H9 (cell line): ENCODE data around the gene NAPG. TPM values are rescaled to one million over a fixed set of nuclear protein-coding genes. Genes with fewer than 3 reads are reported as not detected.

Source experiments
- DNase-seq: peaks from one replicate; pipeline ENCODE4 v3.0.0-alpha.2; 2017
- H2AFZ ChIP-seq: one replicate; pipeline ENCODE4 v1.6.1; 2013; ENCODE audit warnings: mild to moderate bottlenecking, low read length, control low read depth, moderate library complexity
- H2AK5ac ChIP-seq: 2 replicates; pipeline ENCODE4 v1.6.1; 2013; ENCODE audit warnings: low read length, control low read depth, mixed read lengths; ENCODE audit not compliant: insufficient read length
- H2BK120ac ChIP-seq: one replicate; pipeline ENCODE4 v1.6.1; 2013; ENCODE audit warnings: low read depth, mild to moderate bottlenecking, low read length, control low read depth, inconsistent platforms; ENCODE audit not compliant: poor library complexity, severe bottlenecking
- H2BK12ac ChIP-seq: 2 replicates; pipeline ENCODE4 v1.6.1; 2013; ENCODE audit warnings: low read length, control low read depth, mixed read lengths, low read depth; ENCODE audit not compliant: insufficient read length
- H2BK15ac ChIP-seq: 2 replicates; pipeline ENCODE4 v1.6.1; 2013; ENCODE audit warnings: low read depth, low read length, control low read depth
- H2BK20ac ChIP-seq: one replicate; pipeline ENCODE4 v1.6.1; 2013; ENCODE audit warnings: low read depth, mild to moderate bottlenecking, low read length, control low read depth, inconsistent platforms; ENCODE audit not compliant: poor library complexity, severe bottlenecking
- H2BK5ac ChIP-seq: 2 replicates; pipeline ENCODE4 v1.6.1; 2013; ENCODE audit warnings: low read length, control low read depth, mixed read lengths; ENCODE audit not compliant: insufficient read length
- H3K14ac ChIP-seq: 2 replicates; pipeline ENCODE4 v1.6.1; 2013; ENCODE audit warnings: low read length, control low read depth; ENCODE audit not compliant: insufficient read depth
- H3K18ac ChIP-seq: 2 replicates; pipeline ENCODE4 v1.6.1; 2013; ENCODE audit warnings: low read depth, mild to moderate bottlenecking, mixed read lengths, low read length, control low read depth; ENCODE audit not compliant: insufficient read length
- H3K23ac ChIP-seq: 2 replicates; pipeline ENCODE4 v1.6.1; 2013; ENCODE audit warnings: low read length, control low read depth, mixed read lengths, low read depth; ENCODE audit not compliant: insufficient read length
- H3K23me2 ChIP-seq: 2 replicates; pipeline ENCODE4 v1.6.1; 2013; ENCODE audit warnings: low read depth, mild to moderate bottlenecking, mixed read lengths, low read length, control low read depth; ENCODE audit not compliant: insufficient read length, poor library complexity, severe bottlenecking
- H3K27ac ChIP-seq: 2 replicates; pipeline ENCODE4 v1.5.1; 2013; ENCODE audit warnings: low read length, control low read depth, mixed read lengths, low read depth; ENCODE audit not compliant: insufficient read length
- H3K27me3 ChIP-seq: 2 replicates; pipeline ENCODE4 v1.6.1; 2013; ENCODE audit warnings: low read length, control low read depth, inconsistent platforms; ENCODE audit not compliant: insufficient read depth
- H3K4ac ChIP-seq: 2 replicates; pipeline ENCODE4 v1.6.1; 2013; ENCODE audit warnings: low read depth, mild to moderate bottlenecking, control low read depth, inconsistent platforms, low read length, moderate library complexity
- H3K4me1 ChIP-seq: 2 replicates; pipeline ENCODE4 v1.6.1; 2013; ENCODE audit warnings: low read length, control low read depth, inconsistent platforms; ENCODE audit not compliant: insufficient read depth
- H3K4me2 ChIP-seq: 2 replicates; pipeline ENCODE4 v1.6.1; 2013; ENCODE audit warnings: low read length, control low read depth, mixed read lengths; ENCODE audit not compliant: insufficient read length, insufficient read depth
- H3K56ac ChIP-seq: 2 replicates; pipeline ENCODE4 v1.6.1; 2013; ENCODE audit warnings: low read depth, mild to moderate bottlenecking, mixed read lengths, low read length, control low read depth; ENCODE audit not compliant: insufficient read length
- H3K79me1 ChIP-seq: 2 replicates; pipeline ENCODE4 v1.6.1; 2013; ENCODE audit warnings: low read depth, mild to moderate bottlenecking, moderate library complexity, low read length, control low read depth, inconsistent platforms; ENCODE audit not compliant: insufficient read depth, poor library complexity, severe bottlenecking
- H3K79me2 ChIP-seq: 2 replicates; pipeline ENCODE4 v1.6.1; 2013; ENCODE audit warnings: low read length, control low read depth, inconsistent platforms; ENCODE audit not compliant: insufficient read depth
- H3K9ac ChIP-seq: 2 replicates; pipeline ENCODE4 v1.6.1; 2013; ENCODE audit warnings: low read length, control low read depth, mixed read lengths; ENCODE audit not compliant: insufficient read length; ENCODE audit errors: extremely low read depth
- H3K9me3 ChIP-seq: one replicate; pipeline ENCODE4 v1.6.1; 2013; ENCODE audit warnings: low read depth, low read length, inconsistent platforms; ENCODE audit not compliant: control insufficient read depth
- H3T11ph ChIP-seq: one replicate; pipeline ENCODE4 v1.6.1; 2013; ENCODE audit warnings: mild to moderate bottlenecking, low read length, control low read depth, inconsistent platforms
- H4K20me1 ChIP-seq: one replicate; pipeline ENCODE4 v1.6.1; 2013; ENCODE audit not compliant: control insufficient read depth, insufficient read length, insufficient read depth
- H4K5ac ChIP-seq: 2 replicates; pipeline ENCODE4 v1.6.1; 2013; ENCODE audit warnings: low read depth, mild to moderate bottlenecking, mixed read lengths, low read length, control low read depth; ENCODE audit not compliant: insufficient read length
- H4K8ac ChIP-seq: replicated peaks from 2 replicates; pipeline ENCODE4 v1.6.1; 2013; ENCODE audit warnings: low read length, control low read depth, mixed read lengths, low read depth; ENCODE audit not compliant: insufficient read length
- H4K91ac ChIP-seq: 2 replicates; pipeline ENCODE4 v1.6.1; 2013; ENCODE audit warnings: low read depth, mild to moderate bottlenecking, moderate library complexity, mixed read lengths, low read length, control low read depth; ENCODE audit not compliant: insufficient read length
- H3K27ac Mint-ChIP-seq, 3 experiments: 2 replicates in 2 of 3; 3 replicates in 1 of 3; pipeline ENCODE4 v1.8.0; 2020 to 2021; ENCODE audit warnings: mixed read lengths in 3 of 3, mild to moderate bottlenecking in 1 of 3, moderate library complexity in 1 of 3
- H3K27me3 Mint-ChIP-seq: 2 replicates; pipeline ENCODE4 v1.8.0; 2021; ENCODE audit warnings: low read depth, mild to moderate bottlenecking, moderate library complexity, mixed read lengths
- H3K36me3 Mint-ChIP-seq, 3 experiments: 2 replicates in 2 of 3; 3 replicates in 1 of 3; pipeline ENCODE4 v1.8.0; 2020 to 2021; ENCODE audit warnings: low read depth in 3 of 3, mixed read lengths in 3 of 3; ENCODE audit not compliant: insufficient read depth in 1 of 3
- H3K4me1 Mint-ChIP-seq, 2 experiments: 2 replicates each; pipeline ENCODE4 v1.8.0; 2020; ENCODE audit warnings: mixed read lengths in 2 of 2
- H3K4me3 Mint-ChIP-seq, 2 experiments: 2 replicates in 1 of 2; 3 replicates in 1 of 2; pipeline ENCODE4 v1.8.0; 2020 to 2021; ENCODE audit warnings: mild to moderate bottlenecking in 2 of 2, mixed read lengths in 2 of 2, moderate library complexity in 1 of 2
- H3K9me3 Mint-ChIP-seq, 2 experiments: 2 replicates in 1 of 2; 3 replicates in 1 of 2; pipeline ENCODE4 v1.8.0; 2020; ENCODE audit warnings: mild to moderate bottlenecking in 2 of 2, mixed read lengths in 2 of 2, moderate library complexity in 1 of 2
- CTCF ChIP-seq: fragments of 200-600 bp; sonication (generic); conservative IDR thresholded peaks from 3 replicates; pipeline ENCODE4 v1.8.0; 2021; ENCODE audit warnings: antibody characterized with exemption, mild to moderate bottlenecking
- WGBS: extraction: QIAGEN DNeasy Blood & Tissue Kit; methylation state at CpG from one replicate; pipeline ENCODE4 v1.1.7; 2013; ENCODE audit warnings: missing lambda C conversion rate, low lambda C conversion rate, mixed read lengths; ENCODE audit not compliant: insufficient read length; ENCODE audit errors: extremely low coverage; 5-methylcytosine and 5-hydroxymethylcytosine counted together
- total RNA-seq: library from RNA; stranded (reverse); gene quantifications from 2 replicates; pipeline ENCODE4 v1.2.1, GENCODE V29; 2021

Gene NAPG
- total RNA-seq, 1 experiment from 2014 or later, result 30.9 TPM

GRCh38 chr18:10565835-10566234 is 40.0 kb downstream of the NAPG start:
- no peak overlapping the region for H3T11ph ChIP-seq
- no peak overlapping the region for H3K4ac ChIP-seq
- no peaks in the 10 kb centered on the region; the same call in 1 of the 2 replicates for H3K27me3 Mint-ChIP-seq
- H3K18ac ChIP-seq, result no peak overlapping the region
- H3K4me1 Mint-ChIP-seq, result peaks cover under 1 to 2% of the 10 kb centered on the region in 2 experiments; a peak in 1 of 4 replicates
- no peak overlapping the region for H3K56ac ChIP-seq
- H3K4me1 ChIP-seq, result no peaks in the 10 kb centered on the region
- H2BK120ac ChIP-seq, result no peak overlapping the region
- no peak overlapping the region for H4K5ac ChIP-seq
- H3K9me3 ChIP-seq, result no peaks in the 10 kb centered on the region
- H3K27ac Mint-ChIP-seq, result no peak overlapping the region
- no peaks in the 10 kb centered on the region for H3K27me3 ChIP-seq
- no peaks in the 10 kb centered on the region for H4K20me1 ChIP-seq
- no peak overlapping the region for H2AFZ ChIP-seq
- no peak overlapping the region for H4K8ac ChIP-seq
- no peak for TF ChIP-seq CTCF
- no peak overlapping the region for H3K4me2 ChIP-seq
- no CpG with 5 or more reads among the region's 5 CpGs for WGBS
- no peak for DNase-seq
- H2BK12ac ChIP-seq, result no peak overlapping the region
- no peak overlapping the region for H2AK5ac ChIP-seq
- H2BK20ac ChIP-seq, result no peak overlapping the region
- H2BK5ac ChIP-seq, result no peak overlapping the region
- H3K27ac ChIP-seq, result no peak overlapping the region
- H4K91ac ChIP-seq, result no peak overlapping the region
- no peaks in the 10 kb centered on the region for H3K23me2 ChIP-seq
- no peaks in the 10 kb centered on the region for H3K79me1 ChIP-seq
- H3K23ac ChIP-seq, result no peak overlapping the region
- H3K14ac ChIP-seq, result no peak overlapping the region
- no peak overlapping the region for H3K4me3 Mint-ChIP-seq
- H2BK15ac ChIP-seq, result no peak overlapping the region
- no peaks in the 10 kb centered on the region for H3K79me2 ChIP-seq
- no peak overlapping the region for H3K9ac ChIP-seq
- H3K36me3 Mint-ChIP-seq, result peaks cover 0 to 7% (median 6%) of the 10 kb centered on the region in 3 experiments; a peak in 1 of 7 replicates
- H3K9me3 Mint-ChIP-seq, result peaks cover 5 to 7% of the 10 kb centered on the region in 2 experiments; a peak in 4 of 5 replicates
